K562 (cell line): Measurements from ENCODE around the gene AGAP3. TPM values are rescaled to one million over a fixed set of nuclear protein-coding genes. Genes with fewer than 3 reads are reported as not detected.
A peak's percentile ranks its signal among the peaks of the same experiment; 100 is the strongest.

Source experiments
- ARID1B ChIP-seq: fragments of 450-650 bp; IDR thresholded peaks from 2 replicates; pipeline ENCODE4 v1.6.1; 2016; ENCODE audit warnings: antibody characterized with exemption, mild to moderate bottlenecking, inconsistent platforms
- FOS ChIP-seq: IDR thresholded peaks from 3 replicates; pipeline ENCODE4 v1.6.1; 2011; ENCODE audit not compliant: insufficient read length; ENCODE audit errors: extremely low read depth
- FUS ChIP-seq: fragments of 200-400 bp; formaldehyde crosslinking; optimal IDR thresholded peaks from 2 replicates; pipeline ENCODE3; 2017; ENCODE audit warnings: low read depth, low read length
- HMGN3 ChIP-seq: IDR thresholded peaks from 2 replicates; pipeline ENCODE4 v1.6.1; 2011; ENCODE audit warnings: borderline replicate concordance, low read depth, mild to moderate bottlenecking, mixed read lengths, low read length; ENCODE audit not compliant: insufficient read length; ENCODE audit errors: extremely low read depth
- MAFG ChIP-seq: fragments of 450-650 bp; conservative IDR thresholded peaks from 2 replicates; pipeline ENCODE4 v1.6.1; 2016; ENCODE audit warnings: missing genetic modification characterization, missing compliant biosample characterization
- OTX1 ChIP-seq: fragments of 450-650 bp; formaldehyde crosslinking; IDR thresholded peaks from 2 replicates; pipeline ENCODE4 v1.4.0; 2022; ENCODE audit warnings: mild to moderate bottlenecking
- RFX7 ChIP-seq: fragments of 250-450 bp; sonication (Bioruptor Pico); IDR thresholded peaks from 2 replicates; pipeline ENCODE4 v1.5.1; 2021; ENCODE audit warnings: mild to moderate bottlenecking
- polyA plus RNA-seq, 8 experiments: library from polyadenylated mRNA; depleted of rRNA in 4 of 8; stranded (reverse) in 5 of 8; unstranded in 3 of 8; fragments of >200 nt; fragmentation: Nextera tagmentation in 2 of 8; fragmentation: Illumina TruSeq in 1 of 8; extraction: Ambion mirVana in 2 of 8; extraction: Trizol in 1 of 8; gene quantifications; 2 replicates each; pipeline versions ENCODE4 v1.2.1 to v1.2.3, GENCODE V29; 2011 to 2014; ENCODE audit warnings: inconsistent platforms in 1 of 8, missing spikeins in 1 of 8
- total RNA-seq, 7 experiments: library from RNA; depleted of rRNA in 6 of 7; stranded (reverse); fragments of >200 nt in 6 of 7; fragmentation: Illumina TruSeq in 2 of 7; extraction: Trizol in 2 of 7; gene quantifications; 2 replicates each; pipeline versions ENCODE4 v1.2.1 to v1.2.3, GENCODE V29; 2011 to 2021; ENCODE audit warnings: low replicate concordance in 1 of 7
- TF ChIP-seq, protein P1 (sequence below): fragments of 450-650 bp; IDR thresholded peaks from 2 replicates; pipeline ENCODE4 v1.7.0; 2016; ENCODE audit warnings: borderline replicate concordance
- TF ChIP-seq, protein P2 (sequence below): fragments of 250-450 bp; sonication (Bioruptor Pico); IDR thresholded peaks from 2 replicates; pipeline ENCODE4 v1.4.0; 2020; ENCODE audit warnings: mild to moderate bottlenecking, moderate library complexity
- TF ChIP-seq, protein P3 (sequence below): fragments of 450-650 bp; IDR thresholded peaks from 2 replicates; pipeline ENCODE4 v1.6.1; 2016; ENCODE audit warnings: antibody characterized with exemption
- TF ChIP-seq, protein P4 (sequence below): sonication (generic); formaldehyde crosslinking; IDR thresholded peaks from 2 replicates; pipeline ENCODE4 v1.5.0; 2020; ENCODE audit warnings: missing genetic modification reagents

Gene AGAP3
- total and polyA plus RNA-seq, 9 of the 15 experiments (the other 6 are each of a cell fraction or from before 2014, with no cell fraction given) = 3.4 to 208 (median 62.2) TPM

DNA sequence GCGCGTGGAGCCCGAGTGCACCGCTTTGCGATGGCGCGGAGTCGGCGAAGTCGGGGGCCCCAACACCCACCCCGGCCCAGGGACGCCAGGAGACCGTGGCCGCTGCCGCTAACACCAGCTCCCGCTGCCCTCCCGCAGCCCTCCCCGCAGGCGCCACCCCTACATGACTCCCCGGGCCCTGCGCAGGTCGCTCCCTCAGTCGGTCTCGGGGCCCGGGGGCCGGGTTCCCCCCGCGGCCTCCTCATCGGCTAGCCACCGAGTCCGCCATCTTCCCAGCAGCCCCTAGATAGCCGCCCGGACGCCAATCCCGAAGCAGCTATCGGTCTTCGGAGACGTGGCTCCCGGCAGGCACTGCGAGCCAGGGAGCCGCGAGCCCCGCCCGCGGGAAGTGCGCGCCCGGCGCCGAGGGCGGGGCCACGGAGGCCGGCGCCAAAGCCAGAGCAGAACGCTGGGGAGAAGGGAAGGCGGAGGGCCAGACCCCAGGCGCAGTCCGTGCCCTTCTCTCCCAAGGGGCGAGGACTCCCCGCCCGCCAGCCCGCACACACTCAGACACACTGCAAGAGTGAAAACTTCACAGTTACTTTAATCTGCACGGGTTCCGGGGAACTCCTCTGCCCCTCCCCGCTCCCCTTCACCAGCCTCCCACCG lies 5.6 kb upstream of the AGAP3 start, which contains the start of gene FASTK (continued):
- TF ChIP-seq, protein P1, sequence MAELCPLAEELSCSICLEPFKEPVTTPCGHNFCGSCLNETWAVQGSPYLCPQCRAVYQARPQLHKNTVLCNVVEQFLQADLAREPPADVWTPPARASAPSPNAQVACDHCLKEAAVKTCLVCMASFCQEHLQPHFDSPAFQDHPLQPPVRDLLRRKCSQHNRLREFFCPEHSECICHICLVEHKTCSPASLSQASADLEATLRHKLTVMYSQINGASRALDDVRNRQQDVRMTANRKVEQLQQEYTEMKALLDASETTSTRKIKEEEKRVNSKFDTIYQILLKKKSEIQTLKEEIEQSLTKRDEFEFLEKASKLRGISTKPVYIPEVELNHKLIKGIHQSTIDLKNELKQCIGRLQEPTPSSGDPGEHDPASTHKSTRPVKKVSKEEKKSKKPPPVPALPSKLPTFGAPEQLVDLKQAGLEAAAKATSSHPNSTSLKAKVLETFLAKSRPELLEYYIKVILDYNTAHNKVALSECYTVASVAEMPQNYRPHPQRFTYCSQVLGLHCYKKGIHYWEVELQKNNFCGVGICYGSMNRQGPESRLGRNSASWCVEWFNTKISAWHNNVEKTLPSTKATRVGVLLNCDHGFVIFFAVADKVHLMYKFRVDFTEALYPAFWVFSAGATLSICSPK = no peak
- TF ChIP-seq ARID1B (no peak), OTX1 (peak; percentile 78), MAFG (tag) (no peak), HMGN3 (peak; percentile 96), RFX7 (CRISPR knock-in tag) (peak; percentile 83; the same call in 1 of the 2 replicates), FOS (no peak), FUS (peak; percentile 68)
- TF ChIP-seq, protein P2, sequence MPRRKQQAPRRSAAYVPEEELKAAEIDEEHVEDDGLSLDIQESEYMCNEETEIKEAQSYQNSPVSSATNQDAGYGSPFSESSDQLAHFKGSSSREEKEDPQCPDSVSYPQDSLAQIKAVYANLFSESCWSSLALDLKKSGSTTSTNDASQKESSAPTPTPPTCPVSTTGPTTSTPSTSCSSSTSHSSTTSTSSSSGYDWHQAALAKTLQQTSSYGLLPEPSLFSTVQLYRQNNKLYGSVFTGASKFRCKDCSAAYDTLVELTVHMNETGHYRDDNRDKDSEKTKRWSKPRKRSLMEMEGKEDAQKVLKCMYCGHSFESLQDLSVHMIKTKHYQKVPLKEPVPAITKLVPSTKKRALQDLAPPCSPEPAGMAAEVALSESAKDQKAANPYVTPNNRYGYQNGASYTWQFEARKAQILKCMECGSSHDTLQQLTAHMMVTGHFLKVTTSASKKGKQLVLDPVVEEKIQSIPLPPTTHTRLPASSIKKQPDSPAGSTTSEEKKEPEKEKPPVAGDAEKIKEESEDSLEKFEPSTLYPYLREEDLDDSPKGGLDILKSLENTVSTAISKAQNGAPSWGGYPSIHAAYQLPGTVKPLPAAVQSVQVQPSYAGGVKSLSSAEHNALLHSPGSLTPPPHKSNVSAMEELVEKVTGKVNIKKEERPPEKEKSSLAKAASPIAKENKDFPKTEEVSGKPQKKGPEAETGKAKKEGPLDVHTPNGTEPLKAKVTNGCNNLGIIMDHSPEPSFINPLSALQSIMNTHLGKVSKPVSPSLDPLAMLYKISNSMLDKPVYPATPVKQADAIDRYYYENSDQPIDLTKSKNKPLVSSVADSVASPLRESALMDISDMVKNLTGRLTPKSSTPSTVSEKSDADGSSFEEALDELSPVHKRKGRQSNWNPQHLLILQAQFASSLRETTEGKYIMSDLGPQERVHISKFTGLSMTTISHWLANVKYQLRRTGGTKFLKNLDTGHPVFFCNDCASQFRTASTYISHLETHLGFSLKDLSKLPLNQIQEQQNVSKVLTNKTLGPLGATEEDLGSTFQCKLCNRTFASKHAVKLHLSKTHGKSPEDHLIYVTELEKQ = no peak
- TF ChIP-seq, protein P3, sequence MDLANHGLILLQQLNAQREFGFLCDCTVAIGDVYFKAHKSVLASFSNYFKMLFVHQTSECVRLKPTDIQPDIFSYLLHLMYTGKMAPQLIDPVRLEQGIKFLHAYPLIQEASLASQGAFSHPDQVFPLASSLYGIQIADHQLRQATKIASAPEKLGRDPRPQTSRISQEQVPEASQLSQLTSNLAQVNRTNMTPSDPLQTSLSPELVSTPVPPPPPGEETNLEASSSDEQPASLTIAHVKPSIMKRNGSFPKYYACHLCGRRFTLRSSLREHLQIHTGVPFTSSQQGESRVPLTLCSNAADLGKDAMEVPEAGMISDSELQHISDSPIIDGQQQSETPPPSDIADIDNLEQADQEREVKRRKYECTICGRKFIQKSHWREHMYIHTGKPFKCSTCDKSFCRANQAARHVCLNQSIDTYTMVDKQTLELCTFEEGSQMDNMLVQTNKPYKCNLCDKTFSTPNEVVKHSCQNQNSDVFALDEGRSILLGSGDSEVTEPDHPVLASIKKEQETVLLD = no peak
- TF ChIP-seq, protein P4, sequence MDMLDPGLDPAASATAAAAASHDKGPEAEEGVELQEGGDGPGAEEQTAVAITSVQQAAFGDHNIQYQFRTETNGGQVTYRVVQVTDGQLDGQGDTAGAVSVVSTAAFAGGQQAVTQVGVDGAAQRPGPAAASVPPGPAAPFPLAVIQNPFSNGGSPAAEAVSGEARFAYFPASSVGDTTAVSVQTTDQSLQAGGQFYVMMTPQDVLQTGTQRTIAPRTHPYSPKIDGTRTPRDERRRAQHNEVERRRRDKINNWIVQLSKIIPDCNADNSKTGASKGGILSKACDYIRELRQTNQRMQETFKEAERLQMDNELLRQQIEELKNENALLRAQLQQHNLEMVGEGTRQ (CRISPR knock-in tag) = no peak
